ENCODE results near the gene PUSL1.

PUSL1 gene

GRCh38 chr1:1318777-1319645 is 10.6 kb downstream of the PUSL1 start:
- DNase-seq = no peak
- in situ Hi-C loops (cut with MboI; ENCODE audit: low pct_unique_long_range_greater_than_20kb, low sequenced_read_pairs) = no loop called here

DNA sequence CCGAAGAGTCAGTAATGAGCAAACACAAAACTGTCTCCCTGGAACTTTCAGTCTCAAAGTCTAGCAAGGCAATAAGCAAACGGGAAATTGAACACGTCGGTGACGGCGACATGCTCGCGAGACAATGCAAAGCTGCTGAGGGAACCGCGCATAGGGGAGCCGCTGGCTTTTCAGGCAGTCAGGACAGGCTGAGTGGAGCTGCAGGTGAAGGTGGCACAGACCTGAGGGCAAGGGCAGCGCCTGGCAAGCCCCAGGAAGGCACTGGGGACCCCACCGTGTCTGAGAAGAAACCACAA is 11.2 kb downstream of the PUSL1 start:
- no peak for DNase-seq
- in situ Hi-C loops (cut with MboI; ENCODE audit: low pct_unique_long_range_greater_than_20kb, low sequenced_read_pairs) = no loop called here

GRCh38 chr1:1320666-1321448 is 12.5 kb downstream of the PUSL1 start:
- no peak for DNase-seq
- in situ Hi-C loops (cut with MboI; ENCODE audit: low pct_unique_long_range_greater_than_20kb, low sequenced_read_pairs) = no loop called here

DNA sequence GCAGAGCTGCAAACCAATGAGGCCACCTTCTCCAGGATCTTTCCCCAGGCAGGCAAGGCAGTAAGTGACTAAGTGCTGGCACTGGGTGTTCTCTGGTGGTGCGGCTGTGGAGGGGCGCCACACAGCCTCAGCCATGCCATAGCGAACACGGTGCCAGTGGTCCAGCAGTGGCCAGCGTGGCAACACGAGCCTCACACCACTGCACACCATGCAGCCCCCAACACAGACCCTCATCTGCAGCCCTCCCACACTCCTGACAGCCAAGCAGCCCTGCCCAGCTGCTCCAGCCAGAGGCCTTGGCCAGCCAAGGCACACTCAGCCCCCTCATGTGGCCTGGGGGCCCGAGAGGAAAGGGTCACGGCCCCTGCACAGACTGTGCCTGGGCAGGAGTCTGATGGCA is 13.1 kb downstream of the PUSL1 start:
- in situ Hi-C loops (cut with MboI; ENCODE audit: low pct_unique_long_range_greater_than_20kb, low sequenced_read_pairs) = no loop called here
- no peak for DNase-seq

- in situ Hi-C loops (cut with MboI; ENCODE audit: low pct_unique_long_range_greater_than_20kb, low sequenced_read_pairs) = no loop called here
- DNase-seq = no peak
These were observed 14.0 kb downstream of the PUSL1 start for GRCh38 chr1:1322418-1322817.

GRCh38 chr1:1322952-1323351 is 14.6 kb downstream of the PUSL1 start:
- in situ Hi-C loops (cut with MboI; ENCODE audit: low pct_unique_long_range_greater_than_20kb, low sequenced_read_pairs) = no loop called here
- DNase-seq = no peak

DNA sequence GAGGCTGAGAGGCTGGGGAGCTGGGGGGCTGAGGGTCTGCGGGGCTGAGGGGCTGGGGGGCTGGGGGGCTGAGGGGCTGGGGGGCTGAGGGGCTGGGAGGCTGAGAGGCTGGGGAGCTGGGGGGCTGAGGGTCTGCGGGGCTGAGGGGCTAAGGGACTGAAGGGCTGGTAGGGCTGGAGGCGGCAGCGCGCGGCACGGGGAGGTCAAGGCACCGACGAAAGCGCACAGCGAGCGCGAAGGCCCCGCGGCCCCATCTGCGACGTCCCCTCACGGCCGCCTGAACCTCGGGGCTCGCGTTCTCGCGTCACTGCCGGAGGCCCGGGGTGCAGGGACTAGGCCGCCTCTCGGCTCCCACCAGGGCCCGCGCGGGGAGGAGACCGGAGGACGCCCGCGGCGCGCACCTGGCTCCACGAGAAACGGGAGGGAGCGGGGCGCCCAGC is 15.7 kb downstream of the PUSL1 start:
- in situ Hi-C loops (cut with MboI; ENCODE audit: low pct_unique_long_range_greater_than_20kb, low sequenced_read_pairs) = no loop called here
- no peak for DNase-seq

GRCh38 chr1:1324524-1325287 is 16.3 kb downstream of the PUSL1 start, which contains the start of the genes CPTP and INTS11:
TSS of gene CPTP (plus strand) at chr1:1324802. CDS start at chr1:1326911, 2,109 bp downstream.
TSS of gene INTS11 (minus strand) at chr1:1324660. CDS start at chr1:1324608, 52 bp downstream.
- in situ Hi-C loops (cut with MboI; ENCODE audit: low pct_unique_long_range_greater_than_20kb, low sequenced_read_pairs) = no loop called here
- DNase-seq = peak; percentile 80

- no peak for DNase-seq
- in situ Hi-C loops (cut with MboI; ENCODE audit: low pct_unique_long_range_greater_than_20kb, low sequenced_read_pairs) = no loop called here
These were observed 17.1 kb downstream of the PUSL1 start for GRCh38 chr1:1325288-1326074.

DNA sequence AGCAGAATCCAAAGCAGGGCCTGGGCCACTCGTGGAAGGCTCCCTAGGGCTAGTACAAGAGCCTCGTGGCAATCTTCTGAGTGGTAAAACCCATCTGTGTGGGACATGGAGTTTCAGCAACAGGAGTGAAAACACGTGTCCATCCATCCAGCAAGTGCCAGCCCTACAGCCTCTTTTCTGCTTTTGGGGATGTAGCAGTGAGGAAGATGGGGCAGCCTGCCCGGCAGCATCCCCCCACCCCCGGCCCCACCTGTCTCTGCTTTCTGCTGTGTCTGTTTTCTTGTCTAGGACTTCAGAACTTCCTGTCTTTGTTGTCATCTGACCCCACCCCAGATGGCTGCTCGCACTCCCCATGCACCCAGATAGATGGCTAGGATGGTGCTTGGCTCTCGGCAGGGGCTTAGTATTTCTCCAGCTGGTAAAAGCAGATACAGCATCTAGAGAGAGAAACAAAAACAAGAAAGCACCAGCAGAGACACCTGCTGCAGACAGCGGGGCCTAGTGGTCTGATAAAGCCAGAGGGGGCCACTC is 17.7 kb downstream of the PUSL1 start:
- no peak for DNase-seq
- in situ Hi-C loops (cut with MboI; ENCODE audit: low pct_unique_long_range_greater_than_20kb, low sequenced_read_pairs) = no loop called here

DNA sequence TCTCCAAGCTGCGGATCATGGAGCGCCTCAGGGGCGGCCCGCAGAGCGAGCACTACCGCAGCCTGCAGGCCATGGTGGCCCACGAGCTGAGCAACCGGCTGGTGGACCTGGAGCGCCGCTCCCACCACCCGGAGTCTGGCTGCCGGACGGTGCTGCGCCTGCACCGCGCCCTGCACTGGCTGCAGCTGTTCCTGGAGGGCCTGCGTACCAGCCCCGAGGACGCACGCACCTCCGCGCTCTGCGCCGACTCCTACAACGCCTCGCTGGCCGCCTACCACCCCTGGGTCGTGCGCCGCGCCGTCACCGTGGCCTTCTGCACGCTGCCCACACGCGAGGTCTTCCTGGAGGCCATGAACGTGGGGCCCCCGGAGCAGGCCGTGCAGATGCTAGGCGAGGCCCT is 18.9 kb downstream of the PUSL1 start:
- DNase-seq = no peak
- in situ Hi-C loops (cut with MboI; ENCODE audit: low pct_unique_long_range_greater_than_20kb, low sequenced_read_pairs) = no loop called here

DNA sequence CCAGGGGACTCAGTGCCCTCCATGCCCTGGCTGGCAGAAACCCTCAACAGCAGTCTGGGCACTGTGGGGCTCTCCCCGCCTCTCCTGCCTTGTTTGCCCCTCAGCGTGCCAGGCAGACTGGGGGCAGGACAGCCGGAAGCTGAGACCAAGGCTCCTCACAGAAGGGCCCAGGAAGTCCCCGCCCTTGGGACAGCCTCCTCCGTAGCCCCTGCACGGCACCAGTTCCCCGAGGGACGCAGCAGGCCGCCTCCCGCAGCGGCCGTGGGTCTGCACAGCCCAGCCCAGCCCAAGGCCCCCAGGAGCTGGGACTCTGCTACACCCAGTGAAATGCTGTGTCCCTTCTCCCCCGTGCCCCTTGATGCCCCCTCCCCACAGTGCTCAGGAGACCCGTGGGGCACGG is 19.9 kb downstream of the PUSL1 start:
- in situ Hi-C loops (cut with MboI; ENCODE audit: low pct_unique_long_range_greater_than_20kb, low sequenced_read_pairs) = no loop called here
- no peak for DNase-seq

- in situ Hi-C loops (cut with MboI; ENCODE audit: low pct_unique_long_range_greater_than_20kb, low sequenced_read_pairs) = no loop called here
- DNase-seq = no peak
These were observed 21.2 kb downstream of the PUSL1 start for GRCh38 chr1:1329304-1330210.

GRCh38 chr1:1330366-1331067 is 22.1 kb downstream of the PUSL1 start:
- no peak for DNase-seq
- in situ Hi-C loops (cut with MboI; ENCODE audit: low pct_unique_long_range_greater_than_20kb, low sequenced_read_pairs) = no loop called here

DNA sequence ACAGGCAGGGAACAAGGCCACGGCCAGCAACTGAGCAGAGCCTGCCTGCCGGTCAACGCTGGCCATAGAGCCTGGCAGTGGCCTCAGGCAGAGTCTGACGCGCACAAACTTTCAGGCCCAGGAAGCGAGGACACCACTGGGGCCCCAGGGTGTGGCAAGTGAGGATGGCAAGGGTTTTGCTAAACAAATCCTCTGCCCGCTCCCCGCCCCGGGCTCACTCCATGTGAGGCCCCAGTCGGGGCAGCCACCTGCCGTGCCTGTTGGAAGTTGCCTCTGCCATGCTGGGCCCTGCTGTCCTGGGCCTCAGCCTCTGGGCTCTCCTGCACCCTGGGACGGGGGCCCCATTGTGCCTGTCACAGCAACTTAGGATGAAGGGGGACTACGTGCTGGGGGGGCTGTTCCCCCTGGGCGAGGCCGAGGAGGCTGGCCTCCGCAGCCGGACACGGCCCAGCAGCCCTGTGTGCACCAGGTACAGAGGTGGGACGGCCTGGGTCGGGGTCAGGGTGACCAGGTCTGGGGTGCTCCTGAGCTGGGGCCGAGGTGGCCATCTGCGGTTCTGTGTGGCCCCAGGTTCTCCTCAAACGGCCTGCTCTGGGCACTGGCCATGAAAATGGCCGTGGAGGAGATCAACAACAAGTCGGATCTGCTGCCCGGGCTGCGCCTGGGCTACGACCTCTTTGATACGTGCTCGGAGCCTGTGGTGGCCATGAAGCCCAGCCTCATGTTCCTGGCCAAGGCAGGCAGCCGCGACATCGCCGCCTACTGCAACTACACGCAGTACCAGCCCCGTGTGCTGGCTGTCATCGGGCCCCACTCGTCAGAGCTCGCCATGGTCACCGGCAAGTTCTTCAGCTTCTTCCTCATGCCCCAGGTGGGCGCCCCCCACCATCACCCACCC is 22.9 kb downstream of the PUSL1 start, which contains the start of gene TAS1R3:
TAS1R3 (plus strand) TSS at position 213 of the 898 bp plus-strand sequence; CDS start at position 279, 66 bp downstream.
- in situ Hi-C loops (cut with MboI; ENCODE audit: low pct_unique_long_range_greater_than_20kb, low sequenced_read_pairs) = no loop called here
- no peak for DNase-seq
